NB4 (cell line): ENCODE data around the gene TNFRSF12A.
A peak's percentile ranks its signal among the peaks of the same experiment; 100 is the strongest.
"Not testable (repeated sequence)": the region's sequence is repeated elsewhere in the genome, so short reads cannot be mapped to it uniquely, and the experiment has no call there.

Source experiments
- DNase-seq: peaks from one replicate; pipeline ENCODE4 v3.0.0; 2010; ENCODE audit warnings: low read depth
- H3K4me3 ChIP-seq: one replicate; pipeline ENCODE4 v1.5.1; 2011; ENCODE audit warnings: mild to moderate bottlenecking, low read depth, low read length, moderate library complexity
- MYC ChIP-seq: IDR thresholded peaks from 2 replicates; pipeline ENCODE4 v1.6.1; 2011; ENCODE audit warnings: low read depth, low read length
- POLR2A ChIP-seq: IDR thresholded peaks from 2 replicates; pipeline ENCODE4 v1.6.1; 2011; ENCODE audit warnings: mild to moderate bottlenecking; ENCODE audit not compliant: insufficient read length; ENCODE audit errors: extremely low read depth
- TF ChIP-seq, protein P1 (sequence below): IDR thresholded peaks from 2 replicates; pipeline ENCODE4 v1.6.1; 2011; ENCODE audit warnings: low read depth, low read length
- TF ChIP-seq, protein P2 (sequence below): IDR thresholded peaks from one replicate; pipeline ENCODE4 v1.5.1; 2012; ENCODE audit warnings: low read depth, low read length

Gene TNFRSF12A

DNA sequence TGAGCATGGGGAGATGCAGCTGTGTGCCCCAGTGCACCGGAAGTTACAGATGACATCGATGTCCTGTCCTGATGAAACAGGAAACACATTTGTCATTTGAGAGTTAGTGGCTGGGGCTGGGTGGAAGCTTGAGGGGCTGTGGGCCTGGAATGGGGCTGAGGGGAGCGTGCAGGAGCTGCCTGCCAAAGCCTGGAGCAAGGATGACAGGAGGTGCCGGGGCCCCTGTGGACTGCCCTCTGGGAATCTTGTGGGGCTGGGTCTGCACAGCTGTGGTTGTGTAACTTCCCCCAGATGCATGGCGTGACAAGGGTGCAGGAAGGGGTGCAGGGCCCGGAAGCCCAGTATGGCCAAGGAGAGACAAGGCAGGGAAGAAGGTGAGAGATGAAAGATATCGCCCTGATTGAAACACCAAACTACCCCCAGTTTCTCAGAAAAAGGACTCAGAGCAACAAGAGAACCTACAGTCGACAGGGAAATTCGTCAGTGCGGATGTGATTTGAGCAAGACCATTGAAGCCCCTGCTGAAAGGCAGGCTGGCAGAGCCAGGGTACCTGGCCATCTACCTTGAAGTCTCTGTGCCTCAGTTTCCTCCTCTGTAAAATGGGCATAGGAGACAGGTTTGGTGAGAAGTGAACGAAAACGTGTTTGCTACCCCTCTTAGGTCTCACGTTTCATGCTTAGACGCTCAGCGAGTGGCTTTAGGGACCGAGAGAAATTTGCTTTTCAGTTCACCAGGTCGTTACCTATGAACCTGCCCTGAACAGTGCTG lies 35.0 kb downstream of the TNFRSF12A start:
- DNase-seq = peak; percentile 87
- TF ChIP-seq, protein P1, sequence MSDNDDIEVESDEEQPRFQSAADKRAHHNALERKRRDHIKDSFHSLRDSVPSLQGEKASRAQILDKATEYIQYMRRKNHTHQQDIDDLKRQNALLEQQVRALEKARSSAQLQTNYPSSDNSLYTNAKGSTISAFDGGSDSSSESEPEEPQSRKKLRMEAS = no peak; the same call in 1 of the 2 replicates
- TF ChIP-seq MYC = no peak
- TF ChIP-seq, protein P2, sequence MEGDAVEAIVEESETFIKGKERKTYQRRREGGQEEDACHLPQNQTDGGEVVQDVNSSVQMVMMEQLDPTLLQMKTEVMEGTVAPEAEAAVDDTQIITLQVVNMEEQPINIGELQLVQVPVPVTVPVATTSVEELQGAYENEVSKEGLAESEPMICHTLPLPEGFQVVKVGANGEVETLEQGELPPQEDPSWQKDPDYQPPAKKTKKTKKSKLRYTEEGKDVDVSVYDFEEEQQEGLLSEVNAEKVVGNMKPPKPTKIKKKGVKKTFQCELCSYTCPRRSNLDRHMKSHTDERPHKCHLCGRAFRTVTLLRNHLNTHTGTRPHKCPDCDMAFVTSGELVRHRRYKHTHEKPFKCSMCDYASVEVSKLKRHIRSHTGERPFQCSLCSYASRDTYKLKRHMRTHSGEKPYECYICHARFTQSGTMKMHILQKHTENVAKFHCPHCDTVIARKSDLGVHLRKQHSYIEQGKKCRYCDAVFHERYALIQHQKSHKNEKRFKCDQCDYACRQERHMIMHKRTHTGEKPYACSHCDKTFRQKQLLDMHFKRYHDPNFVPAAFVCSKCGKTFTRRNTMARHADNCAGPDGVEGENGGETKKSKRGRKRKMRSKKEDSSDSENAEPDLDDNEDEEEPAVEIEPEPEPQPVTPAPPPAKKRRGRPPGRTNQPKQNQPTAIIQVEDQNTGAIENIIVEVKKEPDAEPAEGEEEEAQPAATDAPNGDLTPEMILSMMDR = no peak
- TF ChIP-seq POLR2A = no peak
- no peak overlapping the region for H3K4me3 ChIP-seq

DNA sequence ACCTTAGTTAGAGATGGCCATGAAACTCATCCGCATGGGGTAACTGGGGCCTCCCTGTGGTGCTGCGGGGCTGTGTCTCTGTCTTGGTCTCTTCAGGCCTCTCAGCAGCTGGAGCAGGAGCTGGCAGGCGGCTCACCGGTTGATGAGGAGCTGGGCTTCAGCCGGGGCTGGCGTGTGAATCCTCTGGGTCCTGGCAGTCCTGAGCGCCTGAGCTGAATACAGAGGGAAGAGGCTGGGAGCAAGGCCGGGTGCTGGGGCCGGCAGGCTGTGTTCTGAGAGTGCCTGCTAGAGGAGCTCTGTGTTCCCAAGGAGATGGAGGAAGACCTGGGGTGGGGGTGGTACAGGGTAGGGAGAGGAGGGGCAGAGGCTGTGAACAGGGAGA lies 35.6 kb downstream of the TNFRSF12A start:
- not testable (repeated sequence) for H3K4me3 ChIP-seq, DNase-seq

DNA sequence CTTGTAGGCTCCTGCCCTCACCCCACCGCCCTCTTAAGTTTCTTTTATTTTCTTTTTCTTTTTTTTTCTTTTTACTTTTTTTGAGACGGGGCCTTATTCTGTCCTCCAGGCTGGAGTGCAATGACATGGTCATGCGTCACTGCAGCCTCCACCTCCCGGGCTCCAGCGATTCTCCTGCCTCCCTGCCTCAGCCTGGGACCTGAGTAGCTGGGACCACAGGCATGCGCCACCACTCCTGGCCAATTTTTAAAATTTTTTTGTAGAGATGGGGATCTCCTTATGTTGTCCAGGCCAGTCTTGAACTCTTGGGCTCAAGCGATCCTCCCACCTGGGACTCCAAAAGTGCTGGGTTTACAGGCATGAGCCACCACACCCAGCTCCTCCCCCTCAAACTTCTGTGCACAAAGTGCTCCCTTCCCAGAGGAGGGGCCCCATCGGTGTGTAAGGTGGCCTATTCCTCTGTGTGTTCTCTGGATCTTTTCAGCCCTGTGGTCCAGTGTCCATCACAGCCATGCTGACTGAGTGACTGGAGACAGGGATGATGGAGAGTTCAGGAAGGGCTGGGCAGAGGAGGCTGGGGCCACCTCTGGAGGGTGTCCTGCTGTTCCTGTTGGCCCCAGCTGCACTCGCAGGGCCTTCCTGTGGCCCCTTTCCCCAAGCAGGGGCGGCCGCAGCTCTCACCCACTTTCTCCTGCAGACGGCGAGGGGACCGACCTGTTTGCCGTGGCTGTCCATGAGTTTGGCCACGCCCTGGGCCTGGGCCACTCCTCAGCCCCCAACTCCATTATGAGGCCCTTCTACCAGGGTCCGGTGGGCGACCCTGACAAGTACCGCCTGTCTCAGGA lies 36.4 kb downstream of the TNFRSF12A start:
- no peak overlapping the region for H3K4me3 ChIP-seq
- DNase-seq = no peak
- TF ChIP-seq, protein P1 = no peak
- TF ChIP-seq, protein P2 = no peak
- TF ChIP-seq POLR2A (no peak), MYC (no peak)

DNA sequence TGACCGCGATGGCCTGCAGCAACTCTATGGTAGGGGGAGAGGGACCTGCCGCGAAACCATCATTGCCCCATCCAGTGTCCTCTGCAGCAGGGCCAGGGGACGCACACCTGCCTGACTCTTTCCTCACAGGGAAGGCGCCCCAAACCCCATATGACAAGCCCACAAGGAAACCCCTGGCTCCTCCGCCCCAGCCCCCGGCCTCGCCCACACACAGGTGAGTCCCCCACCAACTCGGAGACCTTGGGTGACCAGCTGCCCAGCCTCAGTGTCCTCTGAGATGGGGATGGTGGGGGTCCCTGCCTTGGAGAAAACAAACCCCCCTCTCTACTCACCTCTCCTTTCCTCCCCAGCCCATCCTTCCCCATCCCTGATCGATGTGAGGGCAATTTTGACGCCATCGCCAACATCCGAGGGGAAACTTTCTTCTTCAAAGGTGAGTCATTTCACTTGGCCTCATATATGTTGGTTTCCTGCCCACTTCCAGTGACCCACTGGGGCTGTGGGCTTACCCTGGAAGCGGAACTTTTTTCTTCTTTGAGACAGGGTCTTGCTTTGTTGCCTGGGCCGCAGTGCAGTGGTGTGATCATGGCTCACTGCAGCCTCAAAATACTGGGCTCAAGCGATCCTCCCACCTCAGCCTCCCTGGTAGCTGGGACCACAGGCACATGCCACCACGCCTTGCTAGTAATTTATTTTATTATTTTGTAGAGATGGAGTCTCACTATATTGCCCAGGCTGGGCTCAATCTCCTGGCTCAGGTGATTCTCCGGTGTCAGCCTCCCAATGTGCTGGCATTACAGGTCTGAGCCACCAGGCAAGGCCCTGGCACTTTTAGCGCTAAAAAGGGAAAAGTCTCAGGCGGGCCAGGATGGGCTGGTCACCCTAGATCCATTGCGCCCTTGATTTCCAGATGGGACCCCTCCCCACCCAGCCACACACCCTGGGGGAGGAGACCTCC lies 37.3 kb downstream of the TNFRSF12A start:
- peak overlapping the region; percentile 28 for H3K4me3 ChIP-seq
- TF ChIP-seq MYC = no peak
- TF ChIP-seq, protein P1 = no peak
- TF ChIP-seq, protein P2 = no peak
- TF ChIP-seq POLR2A = no peak
- DNase-seq = no peak

DNA sequence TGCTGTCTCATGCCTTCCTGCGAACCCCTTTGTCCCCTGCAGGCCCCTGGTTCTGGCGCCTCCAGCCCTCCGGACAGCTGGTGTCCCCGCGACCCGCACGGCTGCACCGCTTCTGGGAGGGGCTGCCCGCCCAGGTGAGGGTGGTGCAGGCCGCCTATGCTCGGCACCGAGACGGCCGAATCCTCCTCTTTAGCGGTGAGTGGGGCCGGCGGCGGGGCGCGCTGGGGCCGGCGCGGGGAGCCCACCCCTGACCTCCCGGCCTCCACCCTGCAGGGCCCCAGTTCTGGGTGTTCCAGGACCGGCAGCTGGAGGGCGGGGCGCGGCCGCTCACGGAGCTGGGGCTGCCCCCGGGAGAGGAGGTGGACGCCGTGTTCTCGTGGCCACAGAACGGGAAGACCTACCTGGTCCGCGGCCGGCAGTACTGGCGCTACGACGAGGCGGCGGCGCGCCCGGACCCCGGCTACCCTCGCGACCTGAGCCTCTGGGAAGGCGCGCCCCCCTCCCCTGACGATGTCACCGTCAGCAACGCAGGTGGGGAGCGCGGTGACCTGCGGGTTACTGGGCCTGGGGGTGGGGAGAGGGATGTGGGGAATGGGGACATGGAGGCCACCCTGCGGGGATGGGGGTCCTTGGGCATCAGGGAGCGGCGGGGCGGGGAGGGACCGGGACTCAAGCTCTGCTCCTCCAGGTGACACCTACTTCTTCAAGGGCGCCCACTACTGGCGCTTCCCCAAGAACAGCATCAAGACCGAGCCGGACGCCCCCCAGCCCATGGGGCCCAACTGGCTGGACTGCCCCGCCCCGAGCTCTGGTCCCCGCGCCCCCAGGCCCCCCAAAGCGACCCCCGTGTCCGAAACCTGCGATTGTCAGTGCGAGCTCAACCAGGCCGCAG lies 38.2 kb downstream of the TNFRSF12A start:
- DNase-seq = peak; percentile 75
- TF ChIP-seq, protein P1 = no peak
- TF ChIP-seq, protein P2 = peak; percentile 30
- TF ChIP-seq MYC (no peak), POLR2A (no peak)
- peak overlapping the region; percentile 61 for H3K4me3 ChIP-seq
